Measurements from ENCODE around the gene SSTR3. TPM values are rescaled to one million over a fixed set of nuclear protein-coding genes. Genes with fewer than 3 reads are reported as not detected.

Gene SSTR3
- total and polyA plus RNA-seq, 9 of the 15 experiments (the other 6 are each of a cell fraction or from before 2014, with no cell fraction given), result 0.03 TPM; not detected in 8

DNA sequence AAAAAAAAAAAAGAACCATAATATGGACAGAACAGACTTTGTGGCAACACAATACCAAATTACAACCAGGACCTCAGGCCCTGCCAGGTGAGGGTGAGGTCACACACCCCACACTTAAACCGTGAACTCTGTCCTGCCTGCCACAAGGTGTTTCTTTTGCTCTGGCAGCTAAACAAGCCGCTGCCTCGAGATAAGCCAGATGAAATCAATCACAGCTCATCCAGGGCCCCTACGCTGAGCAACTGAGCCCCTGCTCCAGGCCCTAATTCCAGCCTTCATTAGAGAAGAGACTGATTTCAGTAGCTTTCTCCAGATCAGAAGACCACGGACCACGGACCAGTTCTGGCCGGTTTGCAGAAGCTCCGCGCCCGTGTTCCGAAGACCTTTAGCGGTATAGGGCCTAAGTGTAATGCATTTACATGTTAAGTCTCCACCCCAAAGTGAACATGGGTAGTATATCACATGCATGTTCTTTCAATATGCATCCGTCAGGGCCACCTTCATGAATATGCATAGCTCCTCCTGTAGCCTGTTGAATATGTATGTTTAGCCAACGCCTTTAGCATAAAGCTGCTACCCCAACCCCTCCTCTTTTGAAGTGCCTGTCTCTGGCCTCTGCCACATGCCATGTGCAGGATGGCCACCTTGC, 46.6 kb upstream of the SSTR3 start (continued):
- TF ChIP-seq, protein P1, sequence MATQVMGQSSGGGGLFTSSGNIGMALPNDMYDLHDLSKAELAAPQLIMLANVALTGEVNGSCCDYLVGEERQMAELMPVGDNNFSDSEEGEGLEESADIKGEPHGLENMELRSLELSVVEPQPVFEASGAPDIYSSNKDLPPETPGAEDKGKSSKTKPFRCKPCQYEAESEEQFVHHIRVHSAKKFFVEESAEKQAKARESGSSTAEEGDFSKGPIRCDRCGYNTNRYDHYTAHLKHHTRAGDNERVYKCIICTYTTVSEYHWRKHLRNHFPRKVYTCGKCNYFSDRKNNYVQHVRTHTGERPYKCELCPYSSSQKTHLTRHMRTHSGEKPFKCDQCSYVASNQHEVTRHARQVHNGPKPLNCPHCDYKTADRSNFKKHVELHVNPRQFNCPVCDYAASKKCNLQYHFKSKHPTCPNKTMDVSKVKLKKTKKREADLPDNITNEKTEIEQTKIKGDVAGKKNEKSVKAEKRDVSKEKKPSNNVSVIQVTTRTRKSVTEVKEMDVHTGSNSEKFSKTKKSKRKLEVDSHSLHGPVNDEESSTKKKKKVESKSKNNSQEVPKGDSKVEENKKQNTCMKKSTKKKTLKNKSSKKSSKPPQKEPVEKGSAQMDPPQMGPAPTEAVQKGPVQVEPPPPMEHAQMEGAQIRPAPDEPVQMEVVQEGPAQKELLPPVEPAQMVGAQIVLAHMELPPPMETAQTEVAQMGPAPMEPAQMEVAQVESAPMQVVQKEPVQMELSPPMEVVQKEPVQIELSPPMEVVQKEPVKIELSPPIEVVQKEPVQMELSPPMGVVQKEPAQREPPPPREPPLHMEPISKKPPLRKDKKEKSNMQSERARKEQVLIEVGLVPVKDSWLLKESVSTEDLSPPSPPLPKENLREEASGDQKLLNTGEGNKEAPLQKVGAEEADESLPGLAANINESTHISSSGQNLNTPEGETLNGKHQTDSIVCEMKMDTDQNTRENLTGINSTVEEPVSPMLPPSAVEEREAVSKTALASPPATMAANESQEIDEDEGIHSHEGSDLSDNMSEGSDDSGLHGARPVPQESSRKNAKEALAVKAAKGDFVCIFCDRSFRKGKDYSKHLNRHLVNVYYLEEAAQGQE (IDR thresholded peaks at IDR 0.05; ENCODE audit: borderline replicate concordance), result peak; percentile 85
- TF ChIP-seq, protein P1 (CRISPR knock-in tag; IDR thresholded peaks at IDR 0.05; ENCODE audit: low read depth), result no peak
- no peak for TF ChIP-seq CHCHD3 (CRISPR knock-in tag; IDR thresholded peaks at IDR 0.05)
- no peak for TF ChIP-seq GATA2 (CRISPR knock-in tag; IDR thresholded peaks at IDR 0.05)

Measured in K562 (cell line).